GM20431 (cell line): Measurements from ENCODE around the gene CPPED1.
"Not testable (repeated sequence)": the region's sequence is repeated elsewhere in the genome, so short reads cannot be mapped to it uniquely, and the experiment has no call there.

ENCODE experiments used
- in situ Hi-C: fragments of 300-500 bp; cut with MseI, MboI; formaldehyde crosslinking; loops from one replicate; pipeline ENCODE4 v1.15.0; 2020; ENCODE audit warnings: low sequenced_read_pairs; ENCODE audit not compliant: unreplicated experiment

The CPPED1 gene

DNA sequence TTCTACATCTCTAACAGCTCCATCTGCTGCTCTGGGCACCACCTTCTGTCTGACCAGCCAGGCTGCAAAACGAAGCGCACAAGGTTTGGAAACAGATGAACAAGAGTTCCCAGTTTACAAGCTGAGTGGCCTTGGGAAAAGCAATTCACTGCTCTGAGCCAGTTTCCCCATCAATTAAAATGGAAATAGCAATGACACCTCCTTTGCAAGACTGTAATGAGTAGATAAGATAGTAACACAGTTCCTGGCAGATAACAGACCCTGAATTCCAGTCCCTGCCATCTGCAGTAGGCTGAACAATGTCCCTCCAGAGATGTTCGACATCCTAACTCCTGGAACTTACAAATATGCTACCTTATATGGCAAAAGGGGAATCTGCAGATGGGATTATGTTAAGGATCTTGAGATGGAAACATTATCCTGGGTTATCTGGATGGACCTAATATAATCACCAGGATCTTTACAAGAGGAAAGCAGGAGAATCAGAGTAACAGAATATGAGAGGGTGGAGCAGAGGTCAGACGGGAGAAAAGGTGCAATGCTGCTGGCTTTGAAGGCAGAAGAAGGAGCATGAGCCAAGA, 27.9 kb downstream of the CPPED1 start:
- in situ Hi-C loops, result no loop called here

DNA sequence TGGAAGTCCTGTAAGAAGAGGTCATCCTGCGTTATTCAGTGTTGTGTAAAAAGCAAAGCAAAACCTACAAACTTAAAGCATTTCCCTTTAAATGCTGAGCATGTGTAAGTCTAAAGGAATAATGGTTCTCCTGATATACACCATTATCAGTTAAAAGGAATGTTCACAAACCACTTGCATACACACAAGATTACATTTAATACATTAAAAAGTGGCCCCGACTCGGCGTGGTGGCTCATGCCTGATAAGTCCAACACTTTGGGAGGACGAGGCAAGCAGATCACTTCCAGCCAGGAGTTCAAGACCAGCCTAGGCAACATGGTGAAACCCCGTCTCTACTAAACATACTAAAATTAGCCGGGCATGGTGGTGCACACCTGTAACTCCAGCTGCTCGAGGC, 30.5 kb downstream of the CPPED1 start:
- in situ Hi-C loops, result no loop called here

DNA sequence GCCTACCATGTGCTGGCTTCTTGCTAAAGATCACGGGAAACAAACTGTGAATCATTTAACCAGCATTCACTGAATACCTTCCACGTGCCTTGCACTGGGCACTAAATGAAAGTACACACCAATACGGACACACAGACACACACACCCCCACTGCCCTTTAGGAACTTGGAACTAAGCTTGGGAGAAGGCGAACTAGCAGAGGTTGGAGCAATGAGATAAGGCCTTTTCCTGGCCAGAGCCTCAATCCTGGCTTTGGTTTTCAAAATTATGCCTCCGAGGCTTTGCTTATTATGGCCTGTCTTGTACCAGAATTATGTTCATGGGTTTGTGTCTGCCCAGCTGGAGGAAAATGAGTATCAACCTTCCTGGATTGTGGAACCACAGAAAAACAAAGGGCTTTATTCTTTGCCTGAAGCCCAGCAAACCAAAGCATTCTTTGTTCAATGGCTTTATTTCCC, 32.3 kb downstream of the CPPED1 start:
- in situ Hi-C loops, result no loop called here

DNA sequence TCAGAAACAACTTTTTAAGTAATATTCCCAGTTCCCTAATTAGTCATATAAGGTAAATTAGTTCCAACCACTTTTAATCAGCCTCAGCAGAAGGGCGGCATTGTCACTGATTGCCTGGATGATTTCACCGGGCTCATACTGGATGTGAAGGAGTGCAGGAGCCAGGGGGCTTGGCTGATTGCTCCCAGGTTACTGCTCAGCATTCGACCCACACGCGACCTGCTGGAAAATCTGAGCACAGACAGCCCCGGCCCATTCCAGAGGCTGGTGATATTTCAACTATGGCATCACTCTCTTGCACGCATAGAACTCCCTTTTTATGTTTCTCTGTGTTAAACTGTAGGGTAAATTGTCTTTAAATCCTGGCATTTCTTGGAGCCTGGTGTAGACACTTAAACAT, 34.2 kb downstream of the CPPED1 start:
- in situ Hi-C loops, result no loop called here

DNA sequence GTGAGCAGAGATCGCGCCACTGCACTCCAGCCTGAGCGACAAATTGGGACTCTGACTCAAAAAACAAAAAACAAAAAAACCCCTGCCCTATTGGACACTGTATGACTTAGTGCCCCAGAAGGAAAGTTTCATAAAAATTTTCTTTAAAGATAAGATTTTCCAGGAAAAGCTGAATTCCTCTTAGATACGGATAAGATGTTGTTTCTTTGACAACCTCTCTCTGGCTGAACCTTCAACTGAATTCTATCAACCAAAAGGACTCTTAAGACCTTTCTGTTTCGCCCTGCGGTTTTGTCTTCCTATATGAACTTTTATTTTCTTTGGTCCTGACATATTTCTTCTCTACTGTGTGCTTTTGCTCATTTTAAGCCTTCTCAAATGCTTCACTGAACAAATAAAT, 35.8 kb downstream of the CPPED1 start:
- in situ Hi-C loops, result no loop called here

GRCh38 chr16:12766853-12767252, 36.8 kb downstream of the CPPED1 start:
- in situ Hi-C loops, result no loop called here

- in situ Hi-C loops, result not testable (repeated sequence)
Measured at GRCh38 chr16:12766208-12766607, 37.5 kb downstream of the CPPED1 start.

GRCh38 chr16:12764813-12765488, 38.7 kb downstream of the CPPED1 start:
- in situ Hi-C loops, result no loop called here

GRCh38 chr16:12763517-12763916, 40.2 kb downstream of the CPPED1 start:
- in situ Hi-C loops, result no loop called here

DNA sequence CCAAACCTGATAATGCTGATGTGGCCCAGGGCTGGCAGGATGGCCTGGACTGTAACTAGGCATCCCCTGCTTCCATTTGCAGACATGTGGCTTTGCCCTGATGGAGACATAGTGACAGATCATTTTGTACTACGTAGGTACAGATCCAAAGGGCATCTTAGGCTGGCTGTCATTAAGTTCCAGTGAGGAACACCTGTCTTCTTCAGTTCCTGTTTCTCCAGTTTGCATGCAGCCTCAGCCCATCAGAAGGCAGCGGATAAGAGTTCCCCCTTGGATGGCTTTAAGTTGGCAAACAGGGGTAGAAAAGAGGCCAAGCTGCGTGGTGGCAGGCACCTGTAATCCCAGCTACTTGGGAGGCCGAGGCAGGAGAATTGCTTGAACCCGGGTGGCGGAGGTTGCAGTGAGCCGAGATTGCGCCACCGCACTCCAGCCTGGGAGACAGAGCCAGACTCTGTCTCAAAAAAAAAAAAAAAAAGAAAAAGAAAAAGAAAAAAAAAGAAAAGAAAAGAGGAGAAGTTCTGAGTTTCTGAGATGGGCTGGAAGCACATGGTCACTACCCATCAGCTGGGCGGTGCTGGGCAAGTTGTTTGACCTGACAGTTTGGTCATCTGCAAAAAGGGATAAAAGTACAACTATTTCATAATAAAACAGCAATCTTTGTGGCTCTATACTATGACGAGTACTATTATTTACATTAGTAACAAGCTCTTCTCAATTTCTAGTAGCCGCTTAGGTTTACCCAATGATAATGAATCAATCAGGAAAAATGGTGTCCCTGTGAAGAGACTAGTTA, 42.7 kb downstream of the CPPED1 start:
- in situ Hi-C loops, result no loop called here

- in situ Hi-C loops, result no loop called here
Measured at GRCh38 chr16:12758670-12759558, 44.8 kb downstream of the CPPED1 start.

- in situ Hi-C loops, result no loop called here
Measured at GRCh38 chr16:12758031-12758669, 45.5 kb downstream of the CPPED1 start.

GRCh38 chr16:12757546-12757945, 46.1 kb downstream of the CPPED1 start:
- in situ Hi-C loops, result no loop called here

- in situ Hi-C loops, result no loop called here
Measured at GRCh38 chr16:12754824-12755543, 48.7 kb downstream of the CPPED1 start.

DNA sequence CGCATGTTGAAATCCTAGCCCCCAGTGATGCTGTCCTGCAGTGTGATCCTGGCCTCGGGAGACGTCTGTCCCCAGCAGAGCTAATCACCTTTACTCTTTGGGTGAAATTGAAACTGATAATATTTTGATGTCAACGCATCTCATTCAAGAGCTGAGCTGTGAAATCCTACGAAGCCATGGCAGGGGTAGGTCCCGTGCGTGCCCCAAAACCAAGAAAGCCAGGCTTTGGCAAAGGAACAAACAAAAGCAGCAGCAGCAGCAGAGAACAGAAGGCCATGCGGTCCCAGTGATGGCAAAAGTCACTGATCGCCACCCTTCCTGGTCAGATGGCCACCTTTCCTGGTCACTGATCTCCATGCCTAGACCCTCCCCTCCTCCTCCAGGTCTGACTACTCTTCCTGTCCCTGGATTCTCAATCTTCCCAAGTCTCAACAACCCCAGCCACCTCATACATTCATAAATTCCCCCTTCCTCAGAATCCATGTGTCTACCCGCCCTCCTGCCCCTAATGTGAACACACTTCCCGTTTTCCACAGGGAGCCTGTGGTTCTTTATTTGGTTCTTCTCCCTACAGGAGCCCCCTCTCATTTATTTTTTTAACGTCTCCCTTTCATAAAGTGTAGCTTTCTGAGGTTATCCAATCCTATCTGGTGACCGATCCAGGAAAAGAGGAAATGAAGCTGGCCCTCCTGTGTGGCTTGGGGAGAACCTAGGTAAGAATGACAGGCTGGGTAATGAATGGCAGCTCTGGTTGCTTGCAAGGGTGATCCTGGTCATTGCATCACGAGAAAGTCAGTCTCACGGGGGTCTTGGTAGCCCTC, 50.3 kb downstream of the CPPED1 start:
- in situ Hi-C loops, result no loop called here

GRCh38 chr16:12752159-12752558, 51.5 kb downstream of the CPPED1 start:
- in situ Hi-C loops, result no loop called here

GRCh38 chr16:12750554-12750918, 53.2 kb downstream of the CPPED1 start:
- in situ Hi-C loops, result no loop called here

DNA sequence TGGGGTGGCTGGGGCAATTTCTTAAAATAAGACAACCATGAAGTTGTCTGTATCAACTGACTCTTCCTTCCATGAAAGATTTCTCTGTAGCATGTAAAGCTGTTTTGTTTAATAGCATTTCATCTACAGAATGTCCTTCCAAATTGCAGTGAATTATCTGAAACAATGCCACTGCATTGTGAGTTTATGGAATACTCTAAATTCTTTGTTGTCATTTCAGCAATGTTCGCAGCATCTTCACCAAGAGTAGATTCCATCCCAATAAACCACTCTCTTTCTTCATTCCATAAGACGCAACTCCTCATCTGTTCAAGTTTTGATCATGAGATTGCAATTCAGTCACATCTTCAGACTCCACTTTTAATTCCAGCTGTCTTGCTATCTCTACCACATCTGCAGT, 54.6 kb downstream of the CPPED1 start:
- in situ Hi-C loops, result no loop called here
